GM19043 (cell line): ENCODE measurements around the gene GNB1L.

Source experiments
- ATAC-seq: cut with Tn5 transposase; IDR thresholded peaks from one replicate; pipeline ENCODE4 v1.9.1; 2021; ENCODE audit warnings: low read depth; ENCODE audit not compliant: unreplicated experiment

GNB1L gene

GRCh38 chr22:19755145-19755710, 99.4 kb downstream of the GNB1L start:
- no peak for ATAC-seq

DNA sequence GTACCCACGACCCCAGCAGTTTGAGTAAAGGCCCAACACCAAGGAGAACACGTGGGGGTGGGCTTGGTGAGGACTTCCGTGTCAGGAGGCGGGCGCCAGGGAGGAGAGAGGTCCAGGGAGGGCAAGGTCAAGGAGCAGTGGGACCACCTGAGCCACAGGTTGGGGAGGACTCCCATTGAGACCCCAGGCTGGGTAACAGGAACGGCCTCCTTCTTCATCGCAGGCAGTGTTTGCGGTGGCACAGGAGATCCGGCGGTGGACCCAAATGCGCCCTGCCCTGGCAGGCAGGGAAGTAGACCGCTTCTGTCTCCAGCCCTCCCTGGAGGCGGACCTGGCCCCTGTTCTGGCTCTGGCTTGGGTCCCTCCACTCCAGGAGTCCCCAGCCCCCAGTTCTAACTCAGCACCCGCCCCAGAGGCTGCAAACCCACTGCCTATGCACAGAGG, 100.0 kb downstream of the GNB1L start:
- ATAC-seq, result no peak

GRCh38 chr22:19753996-19754700, 100.5 kb downstream of the GNB1L start:
- ATAC-seq, result no peak

- ATAC-seq, result no peak
Observed at GRCh38 chr22:19753090-19753842, 101.4 kb downstream of the GNB1L start.

DNA sequence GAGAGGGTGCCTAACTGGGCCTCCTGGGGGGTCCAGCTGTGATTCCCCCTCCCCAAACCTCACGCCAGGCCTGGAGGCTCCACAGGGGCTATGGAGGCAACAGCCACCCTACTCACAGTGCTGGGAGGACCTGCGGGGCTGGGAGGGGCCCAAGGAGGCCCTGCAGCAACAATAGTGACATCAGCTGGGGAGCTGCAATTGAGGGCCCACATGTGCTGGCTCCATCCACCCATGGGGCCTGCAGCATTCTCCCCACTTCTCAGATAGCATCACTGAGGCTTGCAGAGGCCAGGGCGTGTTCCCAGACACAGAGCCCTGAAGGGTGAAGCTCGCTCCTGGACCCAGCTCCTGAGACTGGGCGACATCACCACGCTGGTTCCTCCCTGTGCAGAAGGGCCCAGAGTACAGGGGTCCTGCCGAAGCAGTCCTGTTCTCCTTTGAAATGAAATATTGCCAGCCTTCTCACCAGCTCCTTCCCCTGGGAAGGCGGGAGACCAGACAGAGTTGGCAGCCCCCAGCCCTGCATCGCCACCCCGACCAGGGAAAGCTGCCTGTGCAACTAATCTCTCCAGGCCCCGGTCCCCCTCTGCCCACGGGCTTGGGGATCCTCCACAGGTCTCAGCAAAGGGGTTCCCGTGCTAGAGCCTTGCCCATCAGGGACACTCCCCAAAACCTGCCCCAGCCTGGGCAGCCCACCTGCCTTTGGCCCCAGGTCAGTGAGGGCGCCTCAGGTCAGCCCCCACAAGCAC, 103.0 kb downstream of the GNB1L start:
- ATAC-seq, result no peak

- ATAC-seq, result no peak
Observed at GRCh38 chr22:19750507-19751490, 103.9 kb downstream of the GNB1L start.

DNA sequence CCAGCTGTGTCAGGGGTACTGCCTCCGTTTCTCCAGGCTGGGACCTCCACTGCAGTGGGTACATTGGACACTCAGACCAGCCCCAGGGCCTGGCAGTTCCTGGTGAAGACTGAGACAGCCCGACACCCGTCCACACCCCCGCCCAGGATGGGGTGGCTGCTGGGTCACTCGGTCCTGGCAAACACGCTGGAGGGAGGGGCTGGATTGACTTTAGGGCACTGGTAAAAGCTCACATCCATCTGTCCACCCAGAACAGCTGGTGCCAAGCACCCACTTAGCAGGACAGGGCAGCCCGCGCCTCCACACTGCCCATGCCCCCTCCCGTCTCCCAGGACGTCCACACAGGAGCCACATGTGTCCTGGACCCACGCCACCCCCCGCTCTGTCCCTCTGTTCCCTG, 104.8 kb downstream of the GNB1L start:
- no peak for ATAC-seq

DNA sequence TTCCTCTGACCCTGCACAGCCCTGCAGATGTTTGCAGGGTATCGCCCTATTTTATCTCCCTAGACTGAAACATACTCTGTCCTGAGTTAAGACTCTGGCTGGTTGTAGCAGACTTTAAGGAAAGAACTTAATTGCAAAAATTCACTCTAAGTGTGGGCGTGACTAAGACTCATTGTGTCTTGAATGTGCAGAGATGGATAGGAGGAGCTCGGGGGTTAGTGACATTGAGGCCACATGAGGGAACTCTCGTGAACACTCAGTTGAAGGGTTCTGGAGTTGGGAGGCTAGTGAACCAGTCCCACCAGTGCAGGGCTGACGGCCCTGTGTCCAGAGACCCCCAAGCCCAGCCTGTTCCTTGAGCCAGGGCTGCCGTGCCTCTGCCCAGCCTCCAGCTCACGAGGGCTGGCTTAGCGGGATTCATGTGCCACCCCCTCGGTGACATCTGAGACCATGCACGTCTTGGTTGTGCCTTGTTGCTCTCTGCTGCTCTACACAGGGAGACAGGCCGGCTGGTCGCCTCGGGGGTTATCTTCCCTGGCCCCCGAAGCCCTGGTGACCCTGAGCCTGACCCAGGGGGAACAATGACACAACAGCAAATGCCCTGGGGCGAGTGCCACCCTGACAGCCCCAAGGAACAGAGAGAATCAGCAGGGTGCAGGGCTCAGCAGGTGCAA, 105.5 kb downstream of the GNB1L start:
- no peak for ATAC-seq

GRCh38 chr22:19748139-19748538, 106.5 kb downstream of the GNB1L start:
- ATAC-seq, result no peak

- ATAC-seq, result no peak
Observed at GRCh38 chr22:19747551-19747950, 107.1 kb downstream of the GNB1L start.

- no peak for ATAC-seq
Observed at GRCh38 chr22:19746726-19747125, 107.9 kb downstream of the GNB1L start.

DNA sequence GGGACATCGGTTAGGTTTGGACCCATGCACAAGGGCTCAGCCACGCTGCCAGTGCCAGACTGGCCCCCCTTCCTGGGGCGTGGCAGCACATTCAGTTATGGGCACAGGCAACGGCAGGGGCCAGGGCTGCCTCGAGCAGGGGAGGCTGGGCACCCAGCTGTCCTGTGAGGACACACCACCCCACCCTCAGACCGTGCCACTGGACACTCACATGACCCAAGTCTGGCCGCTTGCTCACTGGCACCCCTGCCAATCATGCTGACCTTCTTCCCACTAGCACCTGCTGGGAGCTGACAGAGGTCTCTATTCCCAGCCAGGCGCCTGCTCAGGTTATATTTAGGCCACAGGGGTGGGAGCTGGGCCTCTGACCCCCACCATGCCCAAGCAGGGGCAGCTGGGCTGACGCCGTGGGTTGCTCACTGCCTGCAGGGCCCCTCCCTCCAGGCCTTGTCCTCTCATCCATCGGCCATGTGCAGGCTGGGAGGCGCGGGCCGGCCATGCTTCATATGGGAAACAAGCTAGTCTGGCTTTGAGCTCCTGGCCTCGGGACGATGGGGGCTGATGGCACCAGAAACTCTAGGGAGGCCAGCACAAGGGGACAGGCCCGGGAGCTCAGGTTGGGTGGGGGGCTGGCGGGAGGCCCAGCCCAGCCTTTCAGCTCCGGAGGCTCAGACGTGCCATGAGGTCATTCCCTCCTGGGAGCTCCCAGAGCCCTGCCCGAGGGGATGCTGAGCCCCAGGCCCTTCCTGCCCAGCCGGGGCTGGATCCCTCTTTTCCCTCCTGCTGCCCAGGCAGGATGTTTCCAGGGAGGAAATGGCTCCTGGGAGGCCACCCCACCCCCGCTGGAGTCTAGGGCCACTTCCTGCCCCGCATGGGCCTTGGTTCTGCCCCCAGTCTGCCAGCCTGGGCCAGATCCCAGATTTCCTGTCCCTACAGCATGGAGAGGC, 109.2 kb downstream of the GNB1L start:
- ATAC-seq, result no peak

DNA sequence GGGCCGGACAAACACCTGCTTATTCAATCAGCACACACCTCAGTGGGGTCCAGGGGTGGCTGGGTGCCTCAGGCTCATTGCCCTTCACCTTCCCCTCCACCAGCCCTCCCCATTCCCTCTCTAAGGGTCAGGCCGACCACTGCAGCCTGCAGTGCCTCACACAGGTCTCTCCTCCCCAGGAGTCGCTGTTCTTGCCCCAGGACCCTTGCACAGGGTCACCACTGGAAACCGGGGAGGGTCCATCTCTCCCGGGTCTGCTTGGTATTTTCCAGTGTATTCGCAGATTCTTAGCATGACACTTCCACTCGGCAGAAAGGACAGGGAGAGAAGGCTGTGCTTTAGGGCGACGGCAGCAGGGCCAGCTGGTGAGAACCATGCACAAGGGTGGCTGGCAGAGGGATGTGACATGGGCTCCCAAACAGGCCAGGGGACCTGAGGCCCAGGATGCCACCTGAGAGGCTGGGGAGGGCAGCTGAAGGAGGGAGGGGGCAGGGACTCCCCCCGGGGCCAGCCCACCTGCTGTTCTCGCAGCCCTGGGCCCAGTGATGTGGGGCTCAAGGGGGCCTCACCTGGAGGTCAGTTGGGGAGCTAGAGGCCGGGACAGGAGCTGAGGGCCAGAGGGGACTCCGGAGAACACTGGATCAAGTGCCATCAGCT, 110.2 kb downstream of the GNB1L start:
- ATAC-seq, result no peak

- ATAC-seq, result no peak
Observed at GRCh38 chr22:19743651-19744050, 111.0 kb downstream of the GNB1L start.

DNA sequence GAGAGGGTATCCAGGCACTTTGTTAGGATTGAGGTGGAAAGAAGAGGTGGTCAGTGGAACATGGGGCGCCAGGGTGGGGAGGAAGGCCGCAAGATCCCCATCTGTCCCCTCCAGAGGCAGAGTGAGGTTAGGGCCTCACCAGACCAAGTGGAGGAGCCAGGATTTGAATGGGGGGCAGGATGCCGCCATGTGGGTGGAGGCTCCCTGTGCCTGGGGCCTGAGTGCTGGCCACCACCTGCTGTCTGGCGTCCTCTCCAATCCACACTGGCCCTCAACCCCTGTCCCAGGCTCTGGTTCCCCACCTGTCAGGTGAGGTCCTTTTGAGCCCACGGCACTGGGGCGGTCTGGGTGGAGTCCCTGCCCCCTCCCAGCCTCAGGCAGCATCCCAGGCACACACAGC, 111.6 kb downstream of the GNB1L start:
- no peak for ATAC-seq

GRCh38 chr22:19742160-19743066, 112.3 kb downstream of the GNB1L start:
- ATAC-seq, result no peak

DNA sequence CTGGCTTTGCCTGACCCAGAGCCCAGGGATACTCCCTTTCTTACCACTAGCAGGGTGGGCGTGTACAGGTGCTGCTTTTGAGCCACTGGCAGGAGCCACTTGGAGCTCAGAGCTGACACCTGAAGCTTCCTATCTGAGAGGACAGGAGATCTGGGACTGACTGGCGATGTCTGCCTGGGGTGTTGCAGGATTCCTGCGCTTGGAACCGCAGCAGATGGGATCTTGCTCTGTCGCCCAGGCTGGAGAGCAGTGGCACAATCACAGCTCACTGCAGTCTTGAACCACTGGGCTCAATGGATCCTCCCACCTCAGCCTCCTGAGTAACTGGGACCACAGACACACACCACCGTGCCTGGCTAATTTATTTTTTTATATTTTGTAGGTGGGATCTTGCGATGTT, 113.6 kb downstream of the GNB1L start:
- no peak for ATAC-seq
